ENCODE data around the gene UBC. TPM values are rescaled to one million over a fixed set of nuclear protein-coding genes. Genes with fewer than 3 reads are reported as not detected.
"Not testable (repeated sequence)": the region's sequence is repeated elsewhere in the genome, so short reads cannot be mapped to it uniquely, and the experiment has no call there.

Gene UBC
- total RNA-seq, 2 donors from 2014 or later = 806 to 863 TPM

DNA sequence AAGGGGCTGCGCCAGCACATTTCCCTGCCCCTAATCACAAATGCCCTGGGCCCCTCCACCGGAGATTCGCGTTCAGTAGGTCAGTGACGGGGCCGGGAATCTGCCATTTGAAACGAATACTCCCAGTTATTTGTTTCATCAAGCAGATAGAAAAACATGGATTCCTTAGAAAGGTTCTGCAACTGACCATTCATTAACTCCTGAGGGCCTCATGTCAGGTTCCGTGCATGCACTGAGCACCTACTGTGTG, 25.6 kb upstream of the UBC start:
- ATAC-seq (peak; percentile 5 to 29), DNase-seq (ENCODE audit: low spot score in 2 of 2) (no peak)
- no peaks in the 10 kb centered on the region for H3K9me3 Mint-ChIP-seq
- no peak overlapping the region for H3K27ac Mint-ChIP-seq
- no peaks in the 10 kb centered on the region for H3K36me3 Mint-ChIP-seq

DNA sequence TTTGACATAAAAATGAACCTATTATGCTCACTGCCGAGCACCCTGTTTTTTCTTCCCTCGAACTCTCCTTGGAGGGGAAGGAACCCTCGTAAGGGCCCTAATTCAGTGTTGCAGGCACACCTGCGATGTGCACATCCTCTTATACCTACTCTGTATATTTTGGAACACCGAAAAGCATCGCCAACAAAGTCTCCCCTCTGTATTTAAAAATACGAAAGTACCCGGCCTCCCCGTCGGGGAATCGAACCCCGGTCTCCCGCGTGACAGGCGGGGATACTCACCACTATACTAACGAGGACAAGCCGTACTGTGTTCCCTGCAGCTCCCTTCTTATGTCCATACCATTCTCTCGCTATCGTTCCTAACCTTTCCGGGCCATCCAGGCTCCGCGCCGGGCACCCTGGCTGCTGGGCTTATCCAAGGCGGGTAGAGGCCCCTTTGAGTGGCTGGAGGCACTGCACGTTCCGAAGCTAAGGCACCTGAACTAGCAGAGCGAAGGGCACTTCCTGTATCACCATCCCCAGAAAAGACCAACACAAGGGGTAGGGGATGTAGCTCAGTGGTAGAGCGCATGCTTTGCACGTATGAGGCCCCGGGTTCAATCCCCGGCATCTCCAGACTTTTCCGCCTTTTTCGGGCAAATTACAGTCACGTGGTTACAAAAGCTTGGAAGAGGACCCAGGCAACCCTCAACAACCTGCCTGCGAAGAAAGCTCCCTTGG, 25.1 kb upstream of the UBC start:
- ATAC-seq (peak; percentile 74 to 76), DNase-seq (ENCODE audit: low spot score in 2 of 2) (peak; percentile 91 to 92)
- Mint-ChIP-seq H3K9me3 (no peaks in the 10 kb centered on the region), H3K27ac (no peak overlapping the region), H3K36me3 (no peaks in the 10 kb centered on the region)

DNA sequence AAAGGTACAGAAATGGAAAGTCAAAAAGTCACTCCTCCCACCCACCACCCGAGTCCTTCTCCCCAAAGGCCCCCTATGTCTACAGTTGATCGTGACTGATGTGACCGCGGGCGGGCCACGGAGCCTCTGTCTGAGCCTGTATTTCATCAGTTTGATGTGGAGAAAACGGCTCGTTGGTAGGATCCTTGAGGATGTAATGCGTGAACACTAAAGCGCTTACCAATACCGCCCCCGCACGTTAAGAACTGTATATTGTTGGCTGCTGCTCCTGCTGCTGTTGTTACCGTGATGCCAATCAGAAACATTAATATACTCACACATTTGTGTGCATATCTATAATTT, 24.6 kb upstream of the UBC start:
- Mint-ChIP-seq H3K36me3 (no peaks in the 10 kb centered on the region), H3K9me3 (no peaks in the 10 kb centered on the region), H3K27ac (no peak overlapping the region)
- DNase-seq (ENCODE audit: low spot score in 2 of 2) (peak; percentile 52 to 80), ATAC-seq (peak; percentile 34 to 64)

DNA sequence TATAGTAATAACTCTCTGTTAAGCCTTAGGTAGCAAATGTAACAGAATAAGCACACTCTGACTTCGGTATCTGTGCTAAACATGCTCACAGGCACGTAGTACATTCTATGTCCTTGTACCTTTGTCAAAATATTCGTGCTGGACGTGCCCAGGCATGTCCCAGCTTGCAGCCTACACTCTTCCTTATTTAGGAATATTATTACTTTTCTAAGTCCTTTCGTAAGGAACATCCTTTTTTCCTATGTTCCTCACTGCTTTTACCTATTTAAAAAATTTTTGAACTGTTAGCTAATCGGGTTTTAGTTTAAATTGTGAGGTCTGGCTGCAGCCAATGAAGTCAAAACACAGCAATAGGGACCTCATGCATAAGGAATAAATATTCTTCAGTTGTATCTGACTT, 24.1 kb upstream of the UBC start:
- DNase-seq (ENCODE audit: low spot score in 2 of 2) = no peak
- no peaks in the 10 kb centered on the region for H3K9me3 Mint-ChIP-seq
- no peaks in the 10 kb centered on the region for H3K36me3 Mint-ChIP-seq
- no peak overlapping the region for H3K27ac Mint-ChIP-seq
- ATAC-seq = no peak

DNA sequence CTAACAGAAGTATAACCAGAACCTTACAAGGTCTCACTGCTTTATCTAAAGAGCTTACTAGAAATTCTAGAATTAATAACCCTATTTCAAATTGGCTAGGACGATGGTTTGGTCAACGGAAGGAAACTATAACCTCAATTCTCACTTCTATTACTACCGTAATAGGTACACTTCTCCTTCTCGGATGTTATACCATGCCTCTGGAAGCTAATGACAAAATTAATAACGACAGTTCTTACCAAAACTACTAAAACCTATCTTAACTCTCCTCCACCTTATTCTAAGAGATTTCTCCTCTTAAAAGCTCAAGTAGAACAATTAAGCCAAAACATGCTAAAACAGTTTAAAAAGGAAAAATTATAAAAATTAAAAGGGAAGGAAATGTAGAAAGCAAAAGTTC, 23.7 kb upstream of the UBC start:
- no peaks in the 10 kb centered on the region for H3K36me3 Mint-ChIP-seq
- no peak for ATAC-seq

DNA sequence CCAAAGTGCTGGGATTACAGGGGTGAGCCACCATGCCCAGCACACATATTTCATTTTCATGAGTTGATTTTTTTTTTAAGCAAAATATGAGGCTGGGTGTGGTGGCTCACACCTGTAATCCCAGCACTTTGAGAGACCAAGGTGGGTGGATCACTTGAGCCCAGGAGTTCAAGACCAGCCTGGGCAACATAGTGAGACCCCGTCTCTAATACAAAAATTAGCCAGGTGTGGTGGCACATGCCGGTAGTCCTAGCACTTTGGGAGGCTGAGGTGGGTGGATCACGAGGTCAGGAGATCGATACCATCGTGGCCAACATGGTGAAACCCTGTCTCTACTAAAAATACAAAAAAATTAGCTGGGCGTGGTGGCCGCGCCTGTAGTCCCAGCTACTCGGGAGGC, 17.1 kb upstream of the UBC start:
- H3K9me3 Mint-ChIP-seq; DNase-seq (ENCODE audit: low spot score in 2 of 2); ATAC-seq; H3K27ac Mint-ChIP-seq: not testable (repeated sequence)
- peaks cover 9 to 21% of the 10 kb centered on the region in 2 donors for H3K36me3 Mint-ChIP-seq

More for the DNA sequence above, 23.7 kb upstream of the UBC start:
- H3K9me3 Mint-ChIP-seq = no peaks in the 10 kb centered on the region
- no peak for DNase-seq (ENCODE audit: low spot score in 2 of 2)
- H3K27ac Mint-ChIP-seq = no peak overlapping the region

DNA sequence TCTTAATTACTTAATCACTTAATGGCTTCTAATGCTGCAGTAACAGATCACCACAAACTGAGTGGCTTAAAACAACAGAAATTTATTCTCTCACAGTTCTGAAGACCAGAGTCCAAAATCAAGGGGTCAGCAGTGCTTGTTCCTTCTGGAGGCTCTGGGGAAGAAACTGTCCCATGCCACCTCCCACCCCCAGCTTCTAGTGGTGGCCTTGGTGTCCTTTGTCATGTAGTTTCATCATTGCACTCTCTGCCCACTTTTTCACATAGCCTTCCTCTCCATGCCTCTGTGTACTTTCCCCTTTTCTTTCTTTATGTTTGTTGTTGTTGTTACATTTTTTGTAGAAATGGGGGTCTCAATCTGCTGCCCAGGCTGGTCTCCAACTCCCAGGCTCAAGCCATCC, 16.1 kb upstream of the UBC start:
- ATAC-seq = no peak
- peak overlapping the region in 1 of 2 donors; percentile 57 for H3K27ac Mint-ChIP-seq
- H3K9me3 Mint-ChIP-seq = no peaks in the 10 kb centered on the region
- peaks cover 9 to 21% of the 10 kb centered on the region in 2 donors for H3K36me3 Mint-ChIP-seq
- no peak for DNase-seq (ENCODE audit: low spot score in 2 of 2)

DNA sequence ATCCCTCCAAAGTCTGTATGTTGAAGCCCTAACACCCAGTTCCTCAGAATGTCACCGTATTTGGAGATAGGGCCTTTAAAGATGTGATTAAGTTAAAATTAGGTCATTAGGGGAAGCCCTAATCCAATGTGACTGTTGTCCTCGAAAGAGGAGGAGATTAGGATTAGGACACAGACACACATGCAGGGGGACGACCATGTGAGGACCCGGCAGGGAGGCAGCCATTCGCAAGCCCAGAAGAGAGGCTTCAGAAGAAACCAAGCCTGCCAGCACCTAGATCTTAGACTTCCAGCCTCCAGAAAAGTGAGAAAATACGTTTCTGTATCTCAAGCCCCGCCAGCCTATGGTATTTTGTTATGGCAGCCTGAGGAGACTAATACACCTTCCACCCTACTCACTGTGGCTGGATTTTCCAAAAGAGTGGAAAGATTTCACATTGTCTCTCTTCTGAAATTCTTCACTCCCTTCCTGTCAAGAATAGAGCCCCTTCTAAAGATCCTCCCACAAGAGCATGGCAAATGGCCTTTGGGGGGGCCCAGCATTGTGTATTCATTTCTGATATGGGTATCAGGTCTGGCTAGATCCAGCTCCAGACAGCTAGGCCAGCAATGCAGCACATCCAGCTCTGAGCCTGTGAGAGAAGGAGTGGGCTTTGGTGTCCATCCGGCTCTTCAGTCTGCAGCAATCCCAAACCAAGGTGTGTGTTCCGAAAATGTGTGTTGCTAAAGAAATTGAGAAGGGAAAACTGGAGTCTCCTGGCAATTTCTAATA, 15.4 kb upstream of the UBC start:
- H3K9me3 Mint-ChIP-seq = no peaks in the 10 kb centered on the region
- DNase-seq (ENCODE audit: low spot score in 2 of 2) (no peak), ATAC-seq (no peak)
- peaks cover 9 to 21% of the 10 kb centered on the region in 2 donors for H3K36me3 Mint-ChIP-seq
- H3K27ac Mint-ChIP-seq = peak overlapping the region in 1 of 2 donors; percentile 97

DNA sequence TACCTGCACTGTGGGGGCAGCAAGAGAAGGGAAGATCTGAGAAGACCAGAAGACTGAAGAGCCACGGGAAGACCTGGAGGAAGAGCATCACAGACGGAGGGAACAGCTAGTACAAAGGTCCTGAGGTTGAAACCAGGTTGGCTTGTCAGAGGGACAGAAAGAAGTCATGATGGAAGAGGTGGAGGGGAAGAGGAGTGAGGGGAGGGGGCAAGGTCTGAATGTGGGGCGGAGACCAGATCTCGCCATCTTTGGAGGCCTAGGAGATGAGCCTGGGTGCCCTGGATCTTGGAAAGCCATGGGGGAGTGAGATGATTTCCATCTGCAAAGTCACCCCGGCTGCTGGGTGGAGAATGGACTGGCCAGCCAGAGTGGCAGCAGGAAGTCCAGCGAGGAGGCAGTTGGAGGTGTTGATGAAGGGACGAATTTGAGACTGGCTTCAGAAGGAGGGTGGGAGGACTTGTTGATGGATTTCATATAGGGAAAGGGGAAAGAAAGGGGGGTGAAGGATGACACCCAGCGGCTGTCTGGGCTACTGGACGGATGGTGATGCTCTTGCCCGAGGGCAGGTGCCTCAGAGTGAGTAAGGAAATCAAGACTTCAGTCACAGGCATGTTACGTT, 14.6 kb upstream of the UBC start:
- no peaks in the 10 kb centered on the region for H3K9me3 Mint-ChIP-seq
- DNase-seq (ENCODE audit: low spot score in 2 of 2) (no peak), ATAC-seq (no peak)
- peak overlapping the region; percentile 97 to 100 for H3K27ac Mint-ChIP-seq
- peaks cover 9 to 21% of the 10 kb centered on the region in 2 donors for H3K36me3 Mint-ChIP-seq

DNA sequence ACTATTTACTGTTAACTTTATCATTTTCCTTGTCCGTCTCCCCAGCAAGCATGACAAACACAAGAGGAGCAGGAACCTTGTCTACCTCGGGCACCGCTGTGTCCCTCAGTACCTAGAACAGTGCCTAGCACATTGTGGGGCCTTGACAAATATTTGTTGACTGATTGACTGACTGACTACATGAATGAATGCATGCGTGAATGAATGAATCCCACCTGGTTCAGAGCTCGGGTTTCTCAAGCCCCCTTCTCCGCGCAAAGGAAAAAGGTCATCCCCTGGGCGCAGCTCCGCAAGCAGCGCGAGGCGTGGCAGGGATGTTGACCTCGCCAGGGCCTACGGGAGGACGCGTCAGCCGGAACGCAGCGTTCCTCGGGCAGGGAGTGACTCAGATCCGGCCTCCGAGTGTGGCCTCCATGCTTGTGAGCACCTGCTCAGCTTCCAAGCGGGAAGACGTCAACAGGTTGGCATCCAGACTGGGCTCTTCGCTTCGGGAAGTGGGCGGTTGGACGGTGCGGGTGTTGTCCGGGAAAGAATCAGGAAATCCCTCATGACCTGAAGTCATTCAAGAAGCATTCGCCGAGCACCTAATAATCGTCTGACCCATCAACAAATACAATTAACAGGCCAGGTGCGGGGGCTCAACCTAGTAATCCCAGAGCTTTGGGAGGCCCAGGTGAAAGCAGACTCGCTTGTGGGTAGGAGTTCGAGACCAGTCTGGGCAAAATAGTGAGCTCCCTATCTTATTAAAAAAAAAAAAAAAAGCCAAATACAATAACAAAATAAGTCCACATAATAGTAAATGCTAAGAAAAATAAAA, 13.9 kb upstream of the UBC start:
- ATAC-seq (peak; percentile 68 to 82), DNase-seq (ENCODE audit: low spot score in 2 of 2) (peak; percentile 56 to 83)
- Mint-ChIP-seq H3K36me3 (peaks cover 9 to 21% of the 10 kb centered on the region in 2 donors), H3K27ac (peak overlapping the region; percentile 97 to 100), H3K9me3 (no peaks in the 10 kb centered on the region)

DNA sequence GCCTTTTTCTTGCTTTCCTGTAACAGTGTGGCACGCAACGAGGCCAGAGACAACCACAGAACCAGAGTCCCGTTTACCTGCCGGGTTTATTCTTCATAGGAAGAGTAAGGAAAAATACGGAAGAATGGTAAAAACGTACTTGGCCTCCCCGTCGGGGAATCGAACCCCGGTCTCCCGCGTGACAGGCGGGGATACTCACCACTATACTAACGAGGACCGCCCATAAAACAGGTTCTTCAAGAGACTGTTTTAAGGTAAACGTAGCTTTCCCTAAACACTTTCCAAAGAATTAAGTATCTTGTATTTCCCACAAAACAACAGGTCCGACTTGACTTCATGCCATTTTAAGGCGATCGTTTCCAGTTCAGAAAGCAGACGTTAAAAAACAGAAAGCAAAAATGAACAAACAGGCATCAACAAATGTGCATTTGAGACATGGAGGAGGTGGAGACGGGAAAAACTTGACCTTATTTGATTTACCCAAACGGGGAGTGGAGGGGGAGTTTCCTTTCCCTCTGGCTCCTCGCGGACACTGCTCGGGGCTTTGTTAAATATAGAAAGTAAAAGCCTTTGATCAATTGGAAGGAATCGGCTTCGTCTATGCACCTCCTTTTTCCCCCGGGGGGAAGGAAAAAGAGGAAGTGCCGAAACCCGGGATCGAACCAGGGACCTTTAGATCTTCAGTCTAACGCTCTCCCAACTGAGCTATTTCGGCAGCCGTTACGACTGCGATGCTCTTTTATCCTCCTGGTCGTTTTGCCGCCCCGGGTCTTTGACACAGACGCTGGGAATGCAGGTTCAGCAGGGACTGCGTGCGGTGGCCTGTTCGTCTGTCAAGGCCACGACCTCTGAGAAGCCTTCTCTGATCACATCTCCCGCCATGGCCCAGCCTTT, 13.0 kb upstream of the UBC start:
- DNase-seq (ENCODE audit: low spot score in 2 of 2) = peak; percentile 92 to 96
- ATAC-seq = peak; percentile 86 to 89
- peak overlapping the region; percentile 97 to 100 for H3K27ac Mint-ChIP-seq
- no peaks in the 10 kb centered on the region for H3K9me3 Mint-ChIP-seq
- peaks cover 9 to 21% of the 10 kb centered on the region in 2 donors for H3K36me3 Mint-ChIP-seq

DNA sequence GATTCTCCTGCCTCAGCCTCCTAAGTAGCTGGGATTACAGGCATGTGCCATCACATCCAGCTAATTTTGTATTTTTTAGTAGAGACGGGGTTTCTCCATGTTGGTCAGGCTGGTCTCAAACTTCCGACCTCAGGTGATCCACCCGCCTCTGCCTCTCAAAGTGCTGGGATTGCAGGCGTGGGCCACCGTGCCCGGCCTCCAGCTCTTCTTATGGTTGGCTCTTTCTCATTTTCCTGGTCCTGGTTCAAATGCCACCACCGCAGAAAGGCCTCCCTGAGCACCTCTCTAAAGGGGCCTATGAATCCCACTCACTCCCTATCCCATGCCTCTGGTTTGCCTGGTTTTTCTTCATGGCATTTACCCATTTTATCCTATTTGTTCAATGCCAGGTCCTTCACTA, 11.3 kb upstream of the UBC start:
- not testable (repeated sequence) for H3K9me3 Mint-ChIP-seq; DNase-seq (ENCODE audit: low spot score in 2 of 2); ATAC-seq
- H3K36me3 Mint-ChIP-seq = peaks cover 9 to 21% of the 10 kb centered on the region in 2 donors
- H3K27ac Mint-ChIP-seq = peak overlapping the region in 1 of 2 donors; percentile 97

DNA sequence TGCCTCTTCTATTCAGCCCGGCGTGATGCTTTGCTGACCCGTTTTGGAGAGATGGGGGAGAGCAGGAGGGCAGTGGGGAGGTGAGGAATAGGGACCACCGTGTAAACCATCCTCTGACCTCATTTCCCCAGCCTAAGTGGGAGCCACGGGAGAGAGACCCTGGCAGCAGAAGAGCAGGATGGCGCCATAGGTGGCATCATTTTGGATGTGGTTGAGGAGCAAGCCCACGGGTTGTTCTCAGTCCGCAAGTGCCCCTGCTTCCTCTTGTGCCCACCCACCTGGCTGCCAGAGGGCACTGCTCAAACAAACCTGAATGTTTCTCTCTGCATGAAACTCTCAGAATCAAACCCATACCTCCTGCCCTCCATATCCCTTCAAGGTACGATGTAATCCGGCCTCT, 10.7 kb upstream of the UBC start:
- peaks cover 9 to 19% of the 10 kb centered on the region in 2 donors for H3K36me3 Mint-ChIP-seq
- DNase-seq (ENCODE audit: low spot score in 2 of 2) = no peak
- H3K27ac Mint-ChIP-seq = no peak overlapping the region
- ATAC-seq = no peak
- H3K9me3 Mint-ChIP-seq = no peaks in the 10 kb centered on the region

DNA sequence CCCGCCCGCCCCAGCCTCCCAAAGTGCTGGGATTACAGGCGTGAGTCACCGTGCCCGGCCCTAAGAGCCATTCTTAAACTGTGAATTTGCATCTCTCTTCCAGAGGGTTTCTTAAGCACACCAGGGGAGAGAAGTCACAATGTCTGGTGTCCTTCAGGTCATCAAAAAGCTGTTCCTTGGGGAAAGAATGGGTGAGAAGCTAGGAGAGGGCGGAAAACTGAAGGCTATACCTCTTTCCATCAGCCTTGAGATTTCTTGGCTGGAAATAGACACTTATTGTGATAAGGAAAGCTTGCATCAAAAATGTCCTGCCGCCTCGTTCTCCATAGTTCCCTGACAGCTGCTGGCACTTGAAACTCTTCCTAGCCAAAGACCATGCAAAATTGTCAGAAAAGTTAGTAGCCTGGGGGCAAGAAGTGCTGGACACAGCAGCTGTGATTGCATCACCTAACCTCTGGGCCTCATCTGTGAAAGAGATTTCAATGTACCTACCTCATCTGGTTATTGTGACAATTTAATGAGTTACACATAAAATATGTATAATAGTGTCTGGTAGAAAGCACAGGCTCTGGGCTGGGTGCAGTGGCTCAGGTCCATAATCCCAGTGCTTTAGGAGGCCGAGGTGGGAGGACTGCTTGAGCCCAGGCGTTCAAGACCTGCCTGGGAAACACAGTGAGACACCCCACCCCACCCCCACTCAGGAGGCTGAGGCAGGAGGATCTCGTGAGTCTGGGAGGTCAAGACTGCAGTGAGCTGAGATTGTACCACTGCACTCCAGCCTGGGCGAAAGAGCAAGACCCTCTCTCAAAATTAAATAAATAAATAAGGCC, 9.7 kb upstream of the UBC start:
- ATAC-seq = no peak
- Mint-ChIP-seq H3K27ac (no peak overlapping the region), H3K36me3 (peaks cover 9 to 17% of the 10 kb centered on the region in 2 donors), H3K9me3 (no peaks in the 10 kb centered on the region)
- DNase-seq (ENCODE audit: low spot score in 2 of 2) = no peak

Data from activated naive CD4-positive, alpha-beta T cell treated with anti-CD3 and anti-CD28 coated beads, Interleukin-2, amount 50 U/mL, for 72 hours (primary cell).